ENCODE data around the gene CNTFR.

- TF ChIP-seq CTCF (IDR thresholded peaks at IDR 0.05) (no peak), POLR2A (IDR thresholded peaks at IDR 0.05) (no peak), EP300 (IDR thresholded peaks at IDR 0.05) (no peak)
Observed at GRCh38 chr9:34600908-34601307, 11.4 kb upstream of the CNTFR start.
